DOHH2 (cell line): ENCODE data around the gene DGKD.

Source experiments
- H3F3A ChIP-seq: fragments of 200-600 bp; sonication (generic), shearing (Covaris generic); 2 replicates; pipeline ENCODE4 v1.6.0; 2016; ENCODE audit warnings: antibody characterized with exemption, mild to moderate bottlenecking; ENCODE audit not compliant: control insufficient read depth, insufficient read depth
- H3K27ac ChIP-seq: fragments of 200-600 bp; sonication (generic); 2 replicates; pipeline ENCODE4 v1.5.1; 2014; ENCODE audit warnings: low read depth, mild to moderate bottlenecking, low read length, moderate library complexity
- H3K27me3 ChIP-seq: fragments of 200-600 bp; sonication (generic); 2 replicates; pipeline ENCODE4 v1.6.1; 2014; ENCODE audit warnings: mild to moderate bottlenecking, low read length, mixed read lengths; ENCODE audit not compliant: control insufficient read depth
- H3K36me3 ChIP-seq: fragments of 200-600 bp; sonication (generic); 2 replicates; pipeline ENCODE4 v1.6.1; 2014; ENCODE audit warnings: mild to moderate bottlenecking, low read length, moderate library complexity, mixed read lengths; ENCODE audit not compliant: control insufficient read depth
- H3K4me1 ChIP-seq: fragments of 200-600 bp; sonication (generic); 2 replicates; pipeline ENCODE4 v1.6.1; 2014; ENCODE audit warnings: mild to moderate bottlenecking, low read length, mixed read lengths; ENCODE audit not compliant: control insufficient read depth
- H3K4me2 ChIP-seq: fragments of 200-600 bp; sonication (generic); 2 replicates; pipeline ENCODE4 v1.6.0; 2014; ENCODE audit warnings: mild to moderate bottlenecking, low read length, moderate library complexity
- H3K4me3 ChIP-seq: fragments of 200-600 bp; sonication (generic); 2 replicates; pipeline ENCODE4 v1.5.1; 2014; ENCODE audit warnings: mild to moderate bottlenecking, low read length, mixed read lengths
- H3K79me2 ChIP-seq: fragments of 200-600 bp; sonication (generic); 2 replicates; pipeline ENCODE4 v1.6.1; 2014; ENCODE audit warnings: mild to moderate bottlenecking, low read length, mixed read lengths; ENCODE audit not compliant: control insufficient read depth
- H3K9me2 ChIP-seq: fragments of 200-600 bp; sonication (generic); replicated peaks from 2 replicates; pipeline ENCODE4 v1.6.1; 2014; ENCODE audit warnings: mild to moderate bottlenecking, low read length, mixed read lengths; ENCODE audit not compliant: control insufficient read depth
- H3K9me3 ChIP-seq: fragments of 200-600 bp; sonication (generic); 2 replicates; pipeline ENCODE4 v1.6.1; 2014; ENCODE audit warnings: antibody characterized with exemption, low read length, mixed read lengths; ENCODE audit not compliant: control insufficient read depth, insufficient read depth
- H4K20me1 ChIP-seq: fragments of 200-600 bp; sonication (generic); 2 replicates; pipeline ENCODE4 v1.6.0; 2014; ENCODE audit warnings: low read depth, mild to moderate bottlenecking, antibody characterized with exemption, low read length, moderate library complexity; ENCODE audit not compliant: control insufficient read depth, insufficient read depth
- EZH2phosphoT487 ChIP-seq: fragments of 200-600 bp; sonication (generic); IDR thresholded peaks from 2 replicates; pipeline ENCODE4 v1.6.1; 2017; ENCODE audit warnings: borderline replicate concordance, mild to moderate bottlenecking, antibody characterized with exemption, low read length, moderate library complexity, mixed read lengths
- TF ChIP-seq, protein P1 (sequence below): fragments of 200-600 bp; sonication (generic); IDR thresholded peaks from one replicate; pipeline ENCODE4 v1.5.1; 2014; ENCODE audit warnings: antibody characterized with exemption, mild to moderate bottlenecking, low read depth, low read length; ENCODE audit not compliant: poor library complexity, severe bottlenecking

DGKD gene

DNA sequence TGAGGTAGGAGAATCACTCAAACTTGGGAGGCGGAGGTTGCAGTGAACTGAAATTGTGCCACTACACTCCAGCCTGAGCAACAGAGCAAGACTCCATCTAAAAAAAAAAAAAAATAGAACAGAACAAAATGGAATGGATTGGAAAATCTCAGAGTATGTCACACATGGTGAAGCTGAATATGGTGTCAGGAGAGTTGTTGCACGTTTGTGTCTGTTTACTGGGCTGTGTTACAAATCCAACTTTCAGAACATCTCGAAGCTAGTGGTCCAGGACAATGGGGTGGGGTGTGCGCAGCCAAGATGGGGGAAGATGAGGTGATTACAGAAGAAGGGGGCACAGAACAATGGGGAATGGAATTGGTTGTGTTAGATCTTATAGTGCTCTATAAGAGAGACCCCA, 29.0 kb upstream of the DGKD start:
- H3K9me3 ChIP-seq = no peaks in the 10 kb centered on the region
- H3K4me1 ChIP-seq = peaks cover 21% of the 10 kb centered on the region
- H3K79me2 ChIP-seq = no peaks in the 10 kb centered on the region
- no peak overlapping the region for H3K4me3 ChIP-seq
- H3F3A ChIP-seq = no peaks in the 10 kb centered on the region; the same call in 1 of the 2 replicates
- H3K36me3 ChIP-seq = no peaks in the 10 kb centered on the region
- no peaks in the 10 kb centered on the region for H3K9me2 ChIP-seq
- no peak for TF ChIP-seq EZH2phosphoT487
- TF ChIP-seq, protein P1, sequence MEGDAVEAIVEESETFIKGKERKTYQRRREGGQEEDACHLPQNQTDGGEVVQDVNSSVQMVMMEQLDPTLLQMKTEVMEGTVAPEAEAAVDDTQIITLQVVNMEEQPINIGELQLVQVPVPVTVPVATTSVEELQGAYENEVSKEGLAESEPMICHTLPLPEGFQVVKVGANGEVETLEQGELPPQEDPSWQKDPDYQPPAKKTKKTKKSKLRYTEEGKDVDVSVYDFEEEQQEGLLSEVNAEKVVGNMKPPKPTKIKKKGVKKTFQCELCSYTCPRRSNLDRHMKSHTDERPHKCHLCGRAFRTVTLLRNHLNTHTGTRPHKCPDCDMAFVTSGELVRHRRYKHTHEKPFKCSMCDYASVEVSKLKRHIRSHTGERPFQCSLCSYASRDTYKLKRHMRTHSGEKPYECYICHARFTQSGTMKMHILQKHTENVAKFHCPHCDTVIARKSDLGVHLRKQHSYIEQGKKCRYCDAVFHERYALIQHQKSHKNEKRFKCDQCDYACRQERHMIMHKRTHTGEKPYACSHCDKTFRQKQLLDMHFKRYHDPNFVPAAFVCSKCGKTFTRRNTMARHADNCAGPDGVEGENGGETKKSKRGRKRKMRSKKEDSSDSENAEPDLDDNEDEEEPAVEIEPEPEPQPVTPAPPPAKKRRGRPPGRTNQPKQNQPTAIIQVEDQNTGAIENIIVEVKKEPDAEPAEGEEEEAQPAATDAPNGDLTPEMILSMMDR = no peak
- H3K27ac ChIP-seq = no peak overlapping the region
- no peak overlapping the region for H3K4me2 ChIP-seq
- peaks cover 13% of the 10 kb centered on the region for H3K27me3 ChIP-seq
- no peaks in the 10 kb centered on the region for H4K20me1 ChIP-seq

DNA sequence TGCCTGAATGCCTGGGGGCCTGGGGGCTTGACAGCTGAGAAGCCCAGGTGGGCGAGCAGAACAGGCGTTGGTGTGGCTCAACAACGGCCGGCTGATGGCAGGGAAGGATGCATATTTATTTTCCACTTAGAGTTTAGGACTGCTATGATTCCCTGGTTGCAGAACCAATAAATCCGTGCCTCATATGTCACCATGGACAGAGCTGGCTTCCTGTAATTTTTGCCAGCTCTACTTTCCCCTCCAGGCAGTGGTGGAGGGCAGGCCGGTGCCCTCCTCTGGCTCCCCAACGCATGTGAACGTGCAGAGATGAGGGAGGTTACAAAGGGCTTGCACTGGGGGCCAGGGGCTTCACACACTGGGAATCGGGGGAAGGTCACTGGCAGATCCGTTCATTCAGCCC, 28.5 kb upstream of the DGKD start:
- no peaks in the 10 kb centered on the region for H4K20me1 ChIP-seq
- no peaks in the 10 kb centered on the region; the same call in 1 of the 2 replicates for H3F3A ChIP-seq
- no peak overlapping the region for H3K27ac ChIP-seq
- H3K9me2 ChIP-seq = no peaks in the 10 kb centered on the region
- peaks cover 13% of the 10 kb centered on the region for H3K27me3 ChIP-seq
- no peaks in the 10 kb centered on the region for H3K36me3 ChIP-seq
- H3K9me3 ChIP-seq = no peaks in the 10 kb centered on the region
- H3K79me2 ChIP-seq = no peaks in the 10 kb centered on the region
- H3K4me1 ChIP-seq = peaks cover 26% of the 10 kb centered on the region
- no peak overlapping the region for H3K4me2 ChIP-seq
- TF ChIP-seq EZH2phosphoT487 = no peak
- TF ChIP-seq, protein P1 = no peak
- no peak overlapping the region for H3K4me3 ChIP-seq

DNA sequence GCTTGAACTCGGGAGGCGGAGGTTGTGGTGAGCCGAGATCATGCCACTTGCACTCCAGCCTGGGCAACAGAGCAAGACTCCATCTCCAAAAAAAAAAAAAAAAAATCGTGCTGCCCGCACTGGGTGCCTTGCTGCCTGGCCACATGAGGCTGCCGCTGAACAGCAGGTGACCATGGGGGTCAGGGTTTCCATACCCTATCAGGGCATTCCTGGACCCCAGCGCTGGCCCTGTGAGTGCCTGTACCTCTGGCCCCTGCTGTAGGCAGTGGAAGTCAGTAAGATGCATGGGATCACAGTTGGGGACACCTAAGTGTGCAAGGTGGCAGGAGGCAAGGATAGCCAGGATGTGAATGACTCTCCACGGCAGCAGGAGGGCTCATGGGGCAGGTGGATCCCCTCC, 27.8 kb upstream of the DGKD start:
- Histone ChIP-seq H3K4me3 (no peak overlapping the region), H4K20me1 (no peaks in the 10 kb centered on the region), H3K4me2 (no peak overlapping the region), H3K9me3 (no peaks in the 10 kb centered on the region), H3K79me2 (no peaks in the 10 kb centered on the region), H3K27ac (no peak overlapping the region), H3K36me3 (no peaks in the 10 kb centered on the region), H3K27me3 (peaks cover 8% of the 10 kb centered on the region), H3K9me2 (no peaks in the 10 kb centered on the region), H3K4me1 (peaks cover 31% of the 10 kb centered on the region), H3F3A (no peaks in the 10 kb centered on the region; the same call in 1 of the 2 replicates)
- TF ChIP-seq, protein P1 = no peak
- no peak for TF ChIP-seq EZH2phosphoT487
